NCI-H2081 (cell line): Measurements from ENCODE around the gene CCDC167.
A peak's percentile ranks its signal among the peaks of the same experiment; 100 is the strongest.

Source experiments
- DNase-seq, 2 experiments: peaks; one replicate each; lab custom pipeline; 2025; lab: John Stamatoyannopoulos, UW

The CCDC167 gene

GRCh38 chr6:37499433-37500293 is at the start of gene CCDC167:
TSS of gene CCDC167 (minus strand) at chr6:37499893. CDS start at chr6:37499863, 30 bp downstream.
- DNase-seq = peak; percentile 99

DNA sequence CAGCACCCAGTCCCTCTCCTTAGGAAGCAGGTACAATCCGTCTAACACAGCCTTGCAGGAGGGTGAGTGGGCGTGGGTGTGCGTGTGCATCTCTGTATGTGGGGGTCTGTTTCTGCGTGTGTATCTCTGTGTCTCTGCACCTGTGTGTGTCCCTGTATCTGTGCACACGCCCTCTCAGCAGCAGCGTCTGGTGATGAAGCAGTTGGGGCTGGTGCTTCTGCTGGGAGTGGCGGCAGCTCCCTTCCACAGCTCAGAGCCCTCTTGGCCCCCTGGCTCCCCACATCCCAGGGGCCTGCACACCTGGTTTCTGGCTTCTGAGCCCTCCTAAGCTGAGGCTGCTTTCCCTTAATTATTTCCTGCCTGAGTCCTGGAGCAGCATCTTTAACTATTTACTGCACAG is 49.5 kb upstream of the CCDC167 start:
- DNase-seq = no peak

DNA sequence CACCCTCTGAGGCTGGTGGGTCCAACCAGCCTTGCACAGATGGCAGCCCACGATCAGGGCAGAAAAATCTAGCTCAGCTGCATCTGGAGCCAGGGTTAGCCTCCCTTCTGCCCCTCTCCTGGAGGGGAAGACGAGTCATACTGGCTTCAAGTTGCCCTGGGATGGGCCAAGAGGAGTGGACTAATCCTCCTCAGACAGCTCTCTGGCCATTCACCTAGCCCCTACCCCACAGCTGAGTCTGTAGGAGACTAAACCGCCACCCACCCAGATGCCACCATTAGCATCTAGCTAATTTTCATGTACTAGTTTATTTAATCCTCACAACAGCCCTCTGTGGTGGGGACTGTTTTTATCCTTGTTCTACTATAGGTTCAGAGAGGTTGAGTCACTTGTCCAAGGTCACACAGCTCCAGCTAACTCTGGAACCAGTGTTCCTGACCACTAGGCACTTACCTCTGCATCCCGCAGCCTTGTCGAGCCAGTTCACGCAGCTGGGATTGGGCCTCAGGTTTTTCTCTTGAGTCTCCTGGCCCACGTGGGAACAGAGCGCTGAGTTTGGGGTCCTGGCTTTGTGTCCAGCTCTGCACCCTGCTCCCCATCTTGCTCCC is 48.5 kb upstream of the CCDC167 start:
- DNase-seq = no peak

- DNase-seq = peak in 1 of 2 experiments; percentile 47
Measured at GRCh38 chr6:37547564-37548061, 47.9 kb upstream of the CCDC167 start.

GRCh38 chr6:37546141-37546871 is 46.6 kb upstream of the CCDC167 start:
- no peak for DNase-seq

GRCh38 chr6:37544530-37544929 is 44.8 kb upstream of the CCDC167 start:
- no peak for DNase-seq

DNA sequence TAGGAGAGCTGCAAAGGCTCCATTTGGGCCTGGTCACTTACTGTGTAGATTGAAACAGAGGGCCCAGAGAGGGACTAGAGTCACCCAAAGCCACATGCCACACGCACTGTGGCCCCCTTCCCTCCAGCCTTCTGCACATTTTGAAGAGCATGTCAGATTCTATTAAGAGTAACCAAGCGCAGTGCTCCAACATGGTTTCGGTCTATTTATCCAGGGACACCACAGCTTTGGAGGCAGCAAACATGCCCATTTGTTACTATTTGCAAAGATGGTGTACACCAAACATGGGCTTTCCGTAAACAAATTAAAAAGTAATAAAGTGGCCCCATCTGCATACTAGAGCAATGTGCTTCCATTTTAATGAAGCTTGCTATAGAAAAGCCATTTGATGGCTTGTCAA is 43.7 kb upstream of the CCDC167 start:
- DNase-seq = no peak

DNA sequence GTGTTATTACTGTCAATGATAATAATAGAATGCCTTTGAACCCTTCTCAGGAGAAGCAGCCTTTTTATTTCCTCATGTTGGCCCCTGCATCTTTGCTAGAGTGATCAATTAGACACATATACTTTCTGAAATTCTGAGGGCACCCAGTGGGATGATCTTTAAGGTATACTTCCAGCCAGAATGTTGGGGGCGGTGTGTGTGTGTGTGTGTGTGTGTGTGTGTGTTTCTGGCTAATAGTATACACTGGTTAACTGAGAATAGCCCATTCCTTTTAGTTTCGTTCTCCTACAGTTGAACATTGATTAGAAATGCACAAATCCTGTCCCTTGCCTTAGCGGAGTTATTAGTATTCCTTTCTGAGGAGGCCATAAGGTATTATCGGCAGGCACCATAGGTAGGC is 41.7 kb upstream of the CCDC167 start:
- no peak for DNase-seq

DNA sequence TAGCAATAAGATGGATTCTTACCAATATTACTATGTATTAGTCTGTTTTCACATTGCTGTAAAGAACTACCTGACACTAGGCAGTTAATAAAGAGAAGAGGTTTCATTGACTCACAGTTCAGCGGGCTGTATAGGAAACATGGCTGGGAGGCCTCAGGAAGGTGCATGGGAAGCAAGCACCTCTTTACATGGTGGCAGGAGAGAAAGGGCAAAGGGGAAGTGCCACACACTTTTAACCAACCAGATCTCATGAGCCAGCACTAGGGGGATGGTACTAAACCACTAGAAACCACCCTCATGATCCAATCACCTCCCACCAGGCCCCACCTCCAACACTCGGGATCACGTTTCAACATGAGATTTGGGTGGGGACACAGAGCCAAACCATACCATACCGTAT is 40.7 kb upstream of the CCDC167 start:
- DNase-seq = no peak

DNA sequence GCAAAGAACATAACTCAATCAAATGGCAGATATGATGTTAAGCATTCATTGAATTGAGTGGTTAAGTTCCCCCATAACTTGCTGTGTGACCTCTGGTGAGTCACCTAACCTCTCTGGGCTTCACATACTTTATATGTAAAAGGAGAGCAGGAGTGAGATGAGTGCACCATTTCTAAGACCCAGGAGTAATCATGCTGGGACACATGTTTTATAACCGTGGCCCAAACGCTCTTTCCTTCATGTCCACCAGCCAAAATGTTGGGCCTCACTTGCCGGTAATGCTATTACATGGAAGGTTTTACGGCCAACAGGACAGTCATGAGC is 40.3 kb upstream of the CCDC167 start:
- no peak for DNase-seq

DNA sequence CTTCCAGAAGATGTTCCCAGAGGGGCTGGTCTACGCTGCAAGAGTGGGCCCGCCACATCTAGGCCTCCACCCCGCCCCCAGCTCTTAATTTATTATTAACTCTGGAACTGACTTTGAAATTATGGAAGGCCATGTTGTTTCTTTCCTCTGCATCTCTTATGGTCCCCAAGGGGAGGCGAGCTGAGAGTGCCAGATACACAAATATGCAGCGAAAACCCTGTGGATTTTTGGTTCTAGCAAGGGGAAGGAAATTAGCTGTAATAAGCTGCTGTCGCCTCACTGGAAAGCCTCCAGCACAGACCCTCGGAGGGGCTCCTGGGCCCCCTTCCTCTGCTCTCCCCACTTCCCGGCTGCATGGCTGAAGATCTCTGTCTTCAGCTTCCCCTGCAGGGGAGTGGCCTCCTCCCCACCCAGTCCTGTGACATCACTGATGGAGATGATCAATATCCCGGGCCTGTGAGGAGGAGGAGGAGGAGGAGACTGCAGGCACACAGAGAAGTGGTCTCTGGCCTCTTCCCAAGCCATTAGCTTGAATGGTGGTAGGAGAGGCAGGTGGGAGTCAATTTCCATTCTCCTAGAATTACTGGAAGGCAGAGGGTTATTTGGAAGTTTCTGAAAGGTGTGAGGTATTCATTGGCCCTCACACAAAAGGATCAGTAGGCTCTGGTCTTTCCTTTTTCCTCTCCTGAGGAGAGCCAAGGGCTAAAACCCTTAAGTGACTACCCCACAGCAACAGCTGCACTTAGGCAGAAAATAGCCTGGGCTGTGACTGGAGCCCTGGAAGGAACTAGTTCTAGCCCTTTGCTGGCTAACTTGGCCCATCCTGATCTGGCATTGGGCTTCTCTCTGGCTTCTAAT is 39.7 kb upstream of the CCDC167 start:
- no peak for DNase-seq

DNA sequence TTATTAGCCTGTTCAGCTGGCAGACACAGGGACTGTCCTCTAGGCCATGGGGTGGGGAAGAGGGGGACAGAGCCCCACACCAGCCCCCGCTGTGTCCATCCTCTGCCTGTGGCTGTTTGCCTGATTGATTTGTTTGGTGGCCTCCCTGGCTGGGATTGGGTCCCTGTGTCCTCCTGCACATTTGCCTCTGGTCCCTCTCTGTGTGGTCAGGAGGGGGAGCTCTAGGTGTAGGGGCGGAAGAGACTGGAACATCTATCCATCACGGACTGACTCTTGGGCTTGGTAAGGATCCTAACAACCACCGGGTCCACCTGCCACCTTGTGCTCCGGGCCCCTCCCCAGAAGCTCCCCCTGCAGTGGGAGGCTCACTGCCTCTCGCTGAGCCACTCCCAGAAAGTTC is 38.4 kb upstream of the CCDC167 start:
- DNase-seq = no peak

GRCh38 chr6:37537548-37537947 is 37.9 kb upstream of the CCDC167 start:
- DNase-seq = no peak

GRCh38 chr6:37536491-37537190 is 36.9 kb upstream of the CCDC167 start:
- DNase-seq = no peak

GRCh38 chr6:37535759-37536490 is 36.2 kb upstream of the CCDC167 start:
- peak; percentile 40 to 60 for DNase-seq

DNA sequence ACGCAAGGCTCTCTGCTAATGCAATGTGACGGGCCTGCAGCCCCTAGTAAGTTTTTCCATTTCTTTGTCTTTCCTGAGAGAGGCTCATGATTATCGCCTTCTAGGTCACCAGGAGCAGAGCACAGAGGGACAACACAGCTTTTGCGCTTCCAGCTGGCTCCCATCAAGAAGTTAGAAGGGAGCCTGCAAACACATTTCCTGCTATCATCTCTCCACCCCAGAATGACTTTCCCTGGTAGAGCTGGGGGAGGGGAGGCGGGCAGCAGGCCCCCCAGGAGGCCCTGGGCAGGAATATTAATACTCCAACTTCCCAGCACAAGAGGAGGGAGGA is 35.7 kb upstream of the CCDC167 start:
- peak in 1 of 2 experiments; percentile 37 for DNase-seq

- no peak for DNase-seq
Measured at GRCh38 chr6:37534893-37535292, 35.2 kb upstream of the CCDC167 start.

DNA sequence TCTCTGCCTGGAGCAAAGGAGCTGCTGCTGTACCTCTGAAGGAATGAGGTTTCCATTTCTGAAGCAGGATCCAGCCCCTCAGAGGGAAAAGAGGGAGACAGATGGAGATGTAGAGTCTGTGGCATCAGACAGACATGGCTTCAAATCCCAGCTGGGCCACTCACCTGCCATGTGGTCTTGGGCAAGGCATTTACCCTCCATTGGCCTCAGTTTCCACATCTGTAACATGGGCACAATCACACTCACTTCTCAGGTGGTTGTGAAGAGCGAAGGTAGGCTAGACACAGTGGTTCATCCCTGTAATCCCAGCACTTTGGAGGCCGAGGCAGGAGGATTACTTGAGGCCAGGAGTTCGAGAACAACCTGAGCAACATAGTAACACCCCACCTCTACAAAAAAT is 32.4 kb upstream of the CCDC167 start:
- DNase-seq = no peak

- no peak for DNase-seq
Measured at GRCh38 chr6:37531437-37532036, 31.8 kb upstream of the CCDC167 start.

GRCh38 chr6:37531026-37531425 is 31.3 kb upstream of the CCDC167 start:
- DNase-seq = no peak
